ENCODE measurements around the gene MOB1A. TPM values are rescaled to one million over a fixed set of nuclear protein-coding genes. Genes with fewer than 3 reads are reported as not detected.

MOB1A gene
- total and polyA plus RNA-seq, 2 of the 13 experiments (the other 11 are each of a cell fraction or from before 2014, with no cell fraction given), result 48.2 to 139 TPM

DNA sequence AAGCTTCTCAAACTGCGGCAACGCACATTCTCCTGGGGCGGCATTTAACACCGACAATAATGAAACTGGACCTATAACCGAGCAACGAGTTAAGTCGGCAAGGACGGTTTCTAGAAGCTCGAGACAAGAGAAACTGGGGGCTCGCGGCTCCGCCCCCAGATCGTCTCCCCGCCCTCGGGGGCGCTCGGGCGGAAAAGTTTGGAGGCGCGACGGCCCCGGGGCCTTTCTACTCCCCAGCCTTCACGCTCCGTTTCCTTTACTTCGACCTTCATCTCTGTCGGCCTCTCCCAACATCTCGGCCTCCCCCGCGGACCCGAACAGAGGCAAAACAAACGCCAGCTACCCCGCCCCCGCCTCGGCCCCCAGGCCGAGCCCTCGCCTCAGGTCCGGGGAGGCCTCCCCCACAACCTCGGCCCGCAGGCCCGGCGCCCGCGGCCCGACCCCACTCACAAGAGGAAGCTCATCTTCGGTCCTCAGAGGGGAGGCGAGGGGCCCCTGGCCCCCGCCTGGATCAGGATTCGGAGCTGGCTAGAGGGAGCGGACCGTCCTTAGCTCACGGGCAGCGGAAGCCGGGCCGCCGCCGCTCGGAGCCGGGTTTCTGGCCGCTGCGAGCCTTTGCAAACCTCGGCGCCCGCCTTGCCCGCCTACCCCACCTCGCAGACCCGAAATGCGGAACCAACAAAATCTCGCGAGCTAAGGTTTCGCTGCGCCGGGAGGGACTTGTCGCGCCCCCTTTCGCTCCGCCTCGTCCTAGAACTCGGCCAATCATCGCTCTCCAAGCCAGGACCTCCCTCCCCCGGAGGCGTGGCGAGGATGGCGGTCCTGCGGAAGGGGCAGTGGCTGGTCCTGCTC lies at the start of gene MOB1A (continued):
- no peak for TF ChIP-seq MBD4 (IDR thresholded peaks at IDR 0.05; ENCODE audit: borderline replicate concordance, low read length)
- 0 out of 2 replicates have a peak, but pooled peaks have one; percentile 10 for TF ChIP-seq HMG20A (CRISPR knock-in tag; IDR thresholded peaks at IDR 0.05; ENCODE audit: borderline replicate concordance)
- TF ChIP-seq ZNF230 (CRISPR knock-in tag; IDR thresholded peaks at IDR 0.05), result peak; percentile 84; the same call in 1 of the 2 replicates
- 0 out of 2 replicates have a peak, but pooled peaks have one; percentile 55 for TF ChIP-seq ZNF772 (CRISPR knock-in tag; IDR thresholded peaks at IDR 0.05)
- TF ChIP-seq, protein P1, sequence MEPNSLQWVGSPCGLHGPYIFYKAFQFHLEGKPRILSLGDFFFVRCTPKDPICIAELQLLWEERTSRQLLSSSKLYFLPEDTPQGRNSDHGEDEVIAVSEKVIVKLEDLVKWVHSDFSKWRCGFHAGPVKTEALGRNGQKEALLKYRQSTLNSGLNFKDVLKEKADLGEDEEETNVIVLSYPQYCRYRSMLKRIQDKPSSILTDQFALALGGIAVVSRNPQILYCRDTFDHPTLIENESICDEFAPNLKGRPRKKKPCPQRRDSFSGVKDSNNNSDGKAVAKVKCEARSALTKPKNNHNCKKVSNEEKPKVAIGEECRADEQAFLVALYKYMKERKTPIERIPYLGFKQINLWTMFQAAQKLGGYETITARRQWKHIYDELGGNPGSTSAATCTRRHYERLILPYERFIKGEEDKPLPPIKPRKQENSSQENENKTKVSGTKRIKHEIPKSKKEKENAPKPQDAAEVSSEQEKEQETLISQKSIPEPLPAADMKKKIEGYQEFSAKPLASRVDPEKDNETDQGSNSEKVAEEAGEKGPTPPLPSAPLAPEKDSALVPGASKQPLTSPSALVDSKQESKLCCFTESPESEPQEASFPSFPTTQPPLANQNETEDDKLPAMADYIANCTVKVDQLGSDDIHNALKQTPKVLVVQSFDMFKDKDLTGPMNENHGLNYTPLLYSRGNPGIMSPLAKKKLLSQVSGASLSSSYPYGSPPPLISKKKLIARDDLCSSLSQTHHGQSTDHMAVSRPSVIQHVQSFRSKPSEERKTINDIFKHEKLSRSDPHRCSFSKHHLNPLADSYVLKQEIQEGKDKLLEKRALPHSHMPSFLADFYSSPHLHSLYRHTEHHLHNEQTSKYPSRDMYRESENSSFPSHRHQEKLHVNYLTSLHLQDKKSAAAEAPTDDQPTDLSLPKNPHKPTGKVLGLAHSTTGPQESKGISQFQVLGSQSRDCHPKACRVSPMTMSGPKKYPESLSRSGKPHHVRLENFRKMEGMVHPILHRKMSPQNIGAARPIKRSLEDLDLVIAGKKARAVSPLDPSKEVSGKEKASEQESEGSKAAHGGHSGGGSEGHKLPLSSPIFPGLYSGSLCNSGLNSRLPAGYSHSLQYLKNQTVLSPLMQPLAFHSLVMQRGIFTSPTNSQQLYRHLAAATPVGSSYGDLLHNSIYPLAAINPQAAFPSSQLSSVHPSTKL (CRISPR knock-in tag; IDR thresholded peaks at IDR 0.05), result 0 out of 2 replicates have a peak, but pooled peaks have one; percentile 40
- TF ChIP-seq, protein P2, sequence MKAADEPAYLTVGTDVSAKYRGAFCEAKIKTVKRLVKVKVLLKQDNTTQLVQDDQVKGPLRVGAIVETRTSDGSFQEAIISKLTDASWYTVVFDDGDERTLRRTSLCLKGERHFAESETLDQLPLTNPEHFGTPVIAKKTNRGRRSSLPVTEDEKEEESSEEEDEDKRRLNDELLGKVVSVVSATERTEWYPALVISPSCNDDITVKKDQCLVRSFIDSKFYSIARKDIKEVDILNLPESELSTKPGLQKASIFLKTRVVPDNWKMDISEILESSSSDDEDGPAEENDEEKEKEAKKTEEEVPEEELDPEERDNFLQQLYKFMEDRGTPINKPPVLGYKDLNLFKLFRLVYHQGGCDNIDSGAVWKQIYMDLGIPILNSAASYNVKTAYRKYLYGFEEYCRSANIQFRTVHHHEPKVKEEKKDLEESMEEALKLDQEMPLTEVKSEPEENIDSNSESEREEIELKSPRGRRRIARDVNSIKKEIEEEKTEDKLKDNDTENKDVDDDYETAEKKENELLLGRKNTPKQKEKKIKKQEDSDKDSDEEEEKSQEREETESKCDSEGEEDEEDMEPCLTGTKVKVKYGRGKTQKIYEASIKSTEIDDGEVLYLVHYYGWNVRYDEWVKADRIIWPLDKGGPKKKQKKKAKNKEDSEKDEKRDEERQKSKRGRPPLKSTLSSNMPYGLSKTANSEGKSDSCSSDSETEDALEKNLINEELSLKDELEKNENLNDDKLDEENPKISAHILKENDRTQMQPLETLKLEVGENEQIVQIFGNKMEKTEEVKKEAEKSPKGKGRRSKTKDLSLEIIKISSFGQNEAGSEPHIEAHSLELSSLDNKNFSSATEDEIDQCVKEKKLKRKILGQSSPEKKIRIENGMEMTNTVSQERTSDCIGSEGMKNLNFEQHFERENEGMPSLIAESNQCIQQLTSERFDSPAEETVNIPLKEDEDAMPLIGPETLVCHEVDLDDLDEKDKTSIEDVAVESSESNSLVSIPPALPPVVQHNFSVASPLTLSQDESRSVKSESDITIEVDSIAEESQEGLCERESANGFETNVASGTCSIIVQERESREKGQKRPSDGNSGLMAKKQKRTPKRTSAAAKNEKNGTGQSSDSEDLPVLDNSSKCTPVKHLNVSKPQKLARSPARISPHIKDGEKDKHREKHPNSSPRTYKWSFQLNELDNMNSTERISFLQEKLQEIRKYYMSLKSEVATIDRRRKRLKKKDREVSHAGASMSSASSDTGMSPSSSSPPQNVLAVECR (CRISPR knock-in tag; IDR thresholded peaks at IDR 0.05; ENCODE audit: borderline replicate concordance), result peak; percentile 91
- TF ChIP-seq ZNF468 (CRISPR knock-in tag; IDR thresholded peaks at IDR 0.05), result no peak
- peak; percentile 84; the same call in 1 of the 2 replicates for TF ChIP-seq HDAC1 (CRISPR knock-in tag; IDR thresholded peaks at IDR 0.05)
- TF ChIP-seq, protein P3, sequence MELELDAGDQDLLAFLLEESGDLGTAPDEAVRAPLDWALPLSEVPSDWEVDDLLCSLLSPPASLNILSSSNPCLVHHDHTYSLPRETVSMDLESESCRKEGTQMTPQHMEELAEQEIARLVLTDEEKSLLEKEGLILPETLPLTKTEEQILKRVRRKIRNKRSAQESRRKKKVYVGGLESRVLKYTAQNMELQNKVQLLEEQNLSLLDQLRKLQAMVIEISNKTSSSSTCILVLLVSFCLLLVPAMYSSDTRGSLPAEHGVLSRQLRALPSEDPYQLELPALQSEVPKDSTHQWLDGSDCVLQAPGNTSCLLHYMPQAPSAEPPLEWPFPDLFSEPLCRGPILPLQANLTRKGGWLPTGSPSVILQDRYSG (CRISPR knock-in tag; IDR thresholded peaks at IDR 0.05), result peak; percentile 79
- TF ChIP-seq ZBTB42 (CRISPR knock-in tag; IDR thresholded peaks at IDR 0.05), result 0 out of 2 replicates have a peak, but pooled peaks have one; percentile 68
- peak; percentile 99 for TF ChIP-seq PHF8 (CRISPR knock-in tag; IDR thresholded peaks at IDR 0.05)
- TF ChIP-seq PHF20 (CRISPR knock-in tag; IDR thresholded peaks at IDR 0.05), result peak; percentile 83
- TF ChIP-seq ZMYM3 (CRISPR knock-in tag; IDR thresholded peaks at IDR 0.05), result no peak; the same call in 1 of the 2 replicates
- peak; percentile 70 for TF ChIP-seq GATAD1 (CRISPR knock-in tag; IDR thresholded peaks at IDR 0.05)
- TF ChIP-seq, protein P4, sequence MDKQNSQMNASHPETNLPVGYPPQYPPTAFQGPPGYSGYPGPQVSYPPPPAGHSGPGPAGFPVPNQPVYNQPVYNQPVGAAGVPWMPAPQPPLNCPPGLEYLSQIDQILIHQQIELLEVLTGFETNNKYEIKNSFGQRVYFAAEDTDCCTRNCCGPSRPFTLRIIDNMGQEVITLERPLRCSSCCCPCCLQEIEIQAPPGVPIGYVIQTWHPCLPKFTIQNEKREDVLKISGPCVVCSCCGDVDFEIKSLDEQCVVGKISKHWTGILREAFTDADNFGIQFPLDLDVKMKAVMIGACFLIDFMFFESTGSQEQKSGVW (CRISPR knock-in tag; IDR thresholded peaks at IDR 0.05; ENCODE audit: borderline replicate concordance), result 0 out of 2 replicates have a peak, but pooled peaks have one; percentile 57
